ENCODE results near the gene SUMF2. TPM values are rescaled to one million over a fixed set of nuclear protein-coding genes. Genes with fewer than 3 reads are reported as not detected.
"Not testable (repeated sequence)": the region's sequence is repeated elsewhere in the genome, so short reads cannot be mapped to it uniquely, and the experiment has no call there.

SUMF2 gene
- total and polyA plus RNA-seq, 2 experiments from 2014 or later: 32.9 to 45.7 TPM

GRCh38 chr7:56063500-56063881 is 595 bp upstream of the SUMF2 start (continued):
- TF ChIP-seq, protein P1, sequence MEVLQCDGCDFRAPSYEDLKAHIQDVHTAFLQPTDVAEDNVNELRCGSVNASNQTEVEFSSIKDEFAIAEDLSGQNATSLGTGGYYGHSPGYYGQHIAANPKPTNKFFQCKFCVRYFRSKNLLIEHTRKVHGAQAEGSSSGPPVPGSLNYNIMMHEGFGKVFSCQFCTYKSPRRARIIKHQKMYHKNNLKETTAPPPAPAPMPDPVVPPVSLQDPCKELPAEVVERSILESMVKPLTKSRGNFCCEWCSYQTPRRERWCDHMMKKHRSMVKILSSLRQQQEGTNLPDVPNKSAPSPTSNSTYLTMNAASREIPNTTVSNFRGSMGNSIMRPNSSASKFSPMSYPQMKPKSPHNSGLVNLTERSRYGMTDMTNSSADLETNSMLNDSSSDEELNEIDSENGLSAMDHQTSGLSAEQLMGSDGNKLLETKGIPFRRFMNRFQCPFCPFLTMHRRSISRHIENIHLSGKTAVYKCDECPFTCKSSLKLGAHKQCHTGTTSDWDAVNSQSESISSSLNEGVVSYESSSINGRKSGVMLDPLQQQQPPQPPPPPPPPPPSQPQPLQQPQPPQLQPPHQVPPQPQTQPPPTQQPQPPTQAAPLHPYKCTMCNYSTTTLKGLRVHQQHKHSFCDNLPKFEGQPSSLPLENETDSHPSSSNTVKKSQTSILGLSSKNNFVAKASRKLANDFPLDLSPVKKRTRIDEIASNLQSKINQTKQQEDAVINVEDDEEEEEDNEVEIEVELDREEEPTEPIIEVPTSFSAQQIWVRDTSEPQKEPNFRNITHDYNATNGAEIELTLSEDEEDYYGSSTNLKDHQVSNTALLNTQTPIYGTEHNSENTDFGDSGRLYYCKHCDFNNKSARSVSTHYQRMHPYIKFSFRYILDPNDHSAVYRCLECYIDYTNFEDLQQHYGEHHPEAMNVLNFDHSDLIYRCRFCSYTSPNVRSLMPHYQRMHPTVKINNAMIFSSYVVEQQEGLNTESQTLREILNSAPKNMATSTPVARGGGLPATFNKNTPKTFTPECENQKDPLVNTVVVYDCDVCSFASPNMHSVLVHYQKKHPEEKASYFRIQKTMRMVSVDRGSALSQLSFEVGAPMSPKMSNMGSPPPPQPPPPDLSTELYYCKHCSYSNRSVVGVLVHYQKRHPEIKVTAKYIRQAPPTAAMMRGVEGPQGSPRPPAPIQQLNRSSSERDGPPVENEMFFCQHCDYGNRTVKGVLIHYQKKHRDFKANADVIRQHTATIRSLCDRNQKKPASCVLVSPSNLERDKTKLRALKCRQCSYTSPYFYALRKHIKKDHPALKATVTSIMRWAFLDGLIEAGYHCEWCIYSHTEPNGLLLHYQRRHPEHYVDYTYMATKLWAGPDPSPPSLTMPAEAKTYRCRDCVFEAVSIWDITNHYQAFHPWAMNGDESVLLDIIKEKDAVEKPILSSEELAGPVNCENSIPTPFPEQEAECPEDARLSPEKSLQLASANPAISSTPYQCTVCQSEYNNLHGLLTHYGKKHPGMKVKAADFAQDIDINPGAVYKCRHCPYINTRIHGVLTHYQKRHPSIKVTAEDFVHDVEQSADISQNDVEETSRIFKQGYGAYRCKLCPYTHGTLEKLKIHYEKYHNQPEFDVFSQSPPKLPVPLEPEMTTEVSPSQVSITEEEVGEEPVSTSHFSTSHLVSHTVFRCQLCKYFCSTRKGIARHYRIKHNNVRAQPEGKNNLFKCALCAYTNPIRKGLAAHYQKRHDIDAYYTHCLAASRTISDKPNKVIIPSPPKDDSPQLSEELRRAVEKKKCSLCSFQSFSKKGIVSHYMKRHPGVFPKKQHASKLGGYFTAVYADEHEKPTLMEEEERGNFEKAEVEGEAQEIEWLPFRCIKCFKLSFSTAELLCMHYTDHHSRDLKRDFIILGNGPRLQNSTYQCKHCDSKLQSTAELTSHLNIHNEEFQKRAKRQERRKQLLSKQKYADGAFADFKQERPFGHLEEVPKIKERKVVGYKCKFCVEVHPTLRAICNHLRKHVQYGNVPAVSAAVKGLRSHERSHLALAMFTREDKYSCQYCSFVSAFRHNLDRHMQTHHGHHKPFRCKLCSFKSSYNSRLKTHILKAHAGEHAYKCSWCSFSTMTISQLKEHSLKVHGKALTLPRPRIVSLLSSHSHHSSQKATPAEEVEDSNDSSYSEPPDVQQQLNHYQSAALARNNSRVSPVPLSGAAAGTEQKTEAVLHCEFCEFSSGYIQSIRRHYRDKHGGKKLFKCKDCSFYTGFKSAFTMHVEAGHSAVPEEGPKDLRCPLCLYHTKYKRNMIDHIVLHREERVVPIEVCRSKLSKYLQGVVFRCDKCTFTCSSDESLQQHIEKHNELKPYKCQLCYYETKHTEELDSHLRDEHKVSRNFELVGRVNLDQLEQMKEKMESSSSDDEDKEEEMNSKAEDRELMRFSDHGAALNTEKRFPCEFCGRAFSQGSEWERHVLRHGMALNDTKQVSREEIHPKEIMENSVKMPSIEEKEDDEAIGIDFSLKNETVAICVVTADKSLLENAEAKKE (CRISPR knock-in tag; IDR thresholded peaks at IDR 0.05): no peak
- TF ChIP-seq POLR2AphosphoS5 (IDR thresholded peaks at IDR 0.05; ENCODE audit: low read depth): no peak

DNA sequence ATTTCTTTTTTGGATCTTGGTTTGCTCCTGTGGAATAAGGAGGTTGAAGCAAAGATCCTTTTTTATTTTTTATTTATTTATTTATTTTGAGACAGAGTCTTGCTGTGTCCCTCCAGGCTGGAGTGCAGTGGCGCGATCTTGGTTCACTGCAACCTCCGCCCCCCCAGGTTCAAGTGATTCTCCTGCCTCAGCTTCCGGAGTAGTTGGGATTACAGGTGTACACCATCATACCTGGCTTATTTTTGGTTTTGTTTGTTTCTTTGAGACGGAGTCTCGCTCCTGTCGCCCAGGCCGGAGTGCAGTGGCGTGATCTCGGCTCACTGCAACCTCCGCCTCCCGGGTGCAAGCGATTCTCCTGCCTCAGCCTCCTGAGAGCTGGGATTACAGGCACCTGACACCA is 2.3 kb downstream of the SUMF2 start:
- H3K9me3 Mint-ChIP-seq; H2AFZ ChIP-seq; H3K4me1 Mint-ChIP-seq; H3K79me2 ChIP-seq (replicated peaks; ENCODE audit: insufficient read depth); H3K4me2 ChIP-seq; H3K9me2 ChIP-seq (ENCODE audit: insufficient read depth); H3K27ac Mint-ChIP-seq; ATAC-seq; H3K4me3 Mint-ChIP-seq; H3K27ac ChIP-seq (ENCODE audit: low read depth); DNase-seq (ENCODE audit: low spot score); H3K27me3 ChIP-seq (ENCODE audit: insufficient read depth); H3K4me3 ChIP-seq; H4K20me1 ChIP-seq (replicated peaks; ENCODE audit: insufficient read depth); H3K4me1 ChIP-seq (ENCODE audit: insufficient read depth): not testable (repeated sequence)
- H3F3A ChIP-seq (replicated peaks; ENCODE audit: low read depth): peaks cover 22% of the 10 kb centered on the region
- peaks cover 11% of the 10 kb centered on the region for H3K27me3 Mint-ChIP-seq (ENCODE audit: insufficient read depth, low read depth, poor library complexity)
- peaks cover 32% of the 10 kb centered on the region for H3K36me3 ChIP-seq (ENCODE audit: insufficient read depth)
- H3K36me3 Mint-ChIP-seq (ENCODE audit: low read depth): peaks cover 57% of the 10 kb centered on the region

DNA sequence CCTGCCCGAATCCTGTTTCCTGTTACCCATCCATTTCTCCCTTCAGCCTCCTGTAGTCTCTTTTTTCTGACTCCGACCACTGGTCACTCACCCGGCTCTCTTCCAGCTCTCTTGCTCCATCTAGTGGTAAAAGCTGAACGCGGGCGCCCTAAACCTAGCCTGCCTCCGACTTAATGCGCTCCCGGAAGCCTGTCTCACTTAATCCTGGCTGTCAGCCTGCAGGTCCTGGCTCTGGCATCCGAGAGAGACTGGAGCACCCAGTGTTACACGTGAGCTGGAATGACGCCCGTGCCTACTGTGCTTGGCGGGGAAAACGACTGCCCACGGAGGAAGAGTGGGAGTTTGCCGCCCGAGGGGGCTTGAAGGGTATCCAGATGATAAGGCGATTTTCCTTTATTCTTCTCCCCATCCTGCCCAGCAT is 10.3 kb downstream of the SUMF2 start:
- DNase-seq (ENCODE audit: low spot score) (peak; percentile 92), ATAC-seq (peak; percentile 98)
- H3K4me1 ChIP-seq (ENCODE audit: insufficient read depth): no peaks in the 10 kb centered on the region
- H3K27me3 ChIP-seq (ENCODE audit: insufficient read depth): no peaks in the 10 kb centered on the region
- Mint-ChIP-seq H3K27ac (peak overlapping the region; percentile 85; the same call in 1 of the 2 replicates), H3K27me3 (ENCODE audit: insufficient read depth, low read depth, poor library complexity) (peaks cover 3% of the 10 kb centered on the region), H3K36me3 (ENCODE audit: low read depth) (peaks cover 38% of the 10 kb centered on the region), H3K4me1 (peaks cover 2% of the 10 kb centered on the region), H3K4me3 (no peak overlapping the region; the same call in 2 of the 3 replicates), H3K9me3 (peaks cover 3% of the 10 kb centered on the region; the same call in 1 of the 3 replicates)
- H3K4me3 ChIP-seq: no peak overlapping the region
- 0 out of 2 replicates have a peak, but pooled peaks cover 4% of the 10 kb centered on the region for H3F3A ChIP-seq (replicated peaks; ENCODE audit: low read depth)
- no peaks in the 10 kb centered on the region for H3K9me2 ChIP-seq (ENCODE audit: insufficient read depth)
- TF ChIP-seq EZH2 (IDR thresholded peaks at IDR 0.05; ENCODE audit: low read depth, unreplicated experiment) (no peak), CTCF (conservative IDR thresholded peaks at IDR 0.05; ENCODE audit: low read depth in 2 of 2) (peak; percentile 78 to 84)
- no peak overlapping the region for H2AFZ ChIP-seq
- H3K79me2 ChIP-seq (replicated peaks; ENCODE audit: insufficient read depth): no peaks in the 10 kb centered on the region
- no peak overlapping the region for H3K4me2 ChIP-seq
- peaks cover 15% of the 10 kb centered on the region; the same call in 1 of the 2 replicates for H3K36me3 ChIP-seq (ENCODE audit: insufficient read depth)
- H3K27ac ChIP-seq (ENCODE audit: low read depth): no peak overlapping the region
- H4K20me1 ChIP-seq (replicated peaks; ENCODE audit: insufficient read depth): no peaks in the 10 kb centered on the region

Data from GM23338 (cell line).